ENCODE results near the gene PKMYT1. TPM values are rescaled to one million over a fixed set of nuclear protein-coding genes. Genes with fewer than 3 reads are reported as not detected.

The PKMYT1 gene
- total and polyA plus RNA-seq, 9 of the 15 experiments (the other 6 are each of a cell fraction or from before 2014, with no cell fraction given): 8.7 to 201 (median 37.8) TPM

- no peak for TF ChIP-seq ARID3A (IDR thresholded peaks at IDR 0.05; ENCODE audit: borderline replicate concordance, low read depth, low read length)
- TF ChIP-seq POLR2A (conservative IDR thresholded peaks at IDR 0.05): no peak
- no peak for TF ChIP-seq CBX3 (IDR thresholded peaks at IDR 0.05; ENCODE audit: borderline replicate concordance in 1 of 2, low read length in 2 of 2)
- TF ChIP-seq TRIM28 (IDR thresholded peaks at IDR 0.05): no peak
- TF ChIP-seq ASH1L (IDR thresholded peaks at IDR 0.05; ENCODE audit: borderline replicate concordance, low read depth, partially characterized antibody): no peak
- no peak for TF ChIP-seq MBD2 (IDR thresholded peaks at IDR 0.05; ENCODE audit: borderline replicate concordance, low read depth)
- TF ChIP-seq CXXC5 (CRISPR knock-in tag; IDR thresholded peaks at IDR 0.05): no peak; the same call in 1 of the 2 replicates
- no peak for TF ChIP-seq PHF20 (IDR thresholded peaks at IDR 0.05; ENCODE audit: partially characterized antibody)
- no peak for TF ChIP-seq PKNOX1 (IDR thresholded peaks at IDR 0.05)
- TF ChIP-seq AFF4 (CRISPR knock-in tag; IDR thresholded peaks at IDR 0.05): no peak
- TF ChIP-seq KDM5B (IDR thresholded peaks at IDR 0.05; ENCODE audit: insufficient replicate concordance, low read depth, low read length): no peak
- no peak for TF ChIP-seq ZFP1 (CRISPR knock-in tag; IDR thresholded peaks at IDR 0.05)
- TF ChIP-seq BCLAF1 (IDR thresholded peaks at IDR 0.05; ENCODE audit: borderline replicate concordance in 1 of 2, control insufficient read depth in 1 of 2, low read depth in 2 of 2, low read length in 1 of 2): no peak
Measured at GRCh38 chr16:3017794-3018506, 37.7 kb upstream of the PKMYT1 start, which contains the start of gene CLDN6 (continued).
